Colon (tissue), 2 donors: ENCODE data around the gene SLC2A4.

Source experiments
- FAIRE-seq: peaks from 2 replicates; lab custom pipeline; 2012; peaks lifted over from hg19 to GRCh38; lab: Jason Lieb, UNC
- donor health status: control.
- donor health status: control.

The SLC2A4 gene

GRCh38 chr17:7279448-7279847 lies 2.1 kb upstream of the SLC2A4 start:
- FAIRE-seq, result no peak

DNA sequence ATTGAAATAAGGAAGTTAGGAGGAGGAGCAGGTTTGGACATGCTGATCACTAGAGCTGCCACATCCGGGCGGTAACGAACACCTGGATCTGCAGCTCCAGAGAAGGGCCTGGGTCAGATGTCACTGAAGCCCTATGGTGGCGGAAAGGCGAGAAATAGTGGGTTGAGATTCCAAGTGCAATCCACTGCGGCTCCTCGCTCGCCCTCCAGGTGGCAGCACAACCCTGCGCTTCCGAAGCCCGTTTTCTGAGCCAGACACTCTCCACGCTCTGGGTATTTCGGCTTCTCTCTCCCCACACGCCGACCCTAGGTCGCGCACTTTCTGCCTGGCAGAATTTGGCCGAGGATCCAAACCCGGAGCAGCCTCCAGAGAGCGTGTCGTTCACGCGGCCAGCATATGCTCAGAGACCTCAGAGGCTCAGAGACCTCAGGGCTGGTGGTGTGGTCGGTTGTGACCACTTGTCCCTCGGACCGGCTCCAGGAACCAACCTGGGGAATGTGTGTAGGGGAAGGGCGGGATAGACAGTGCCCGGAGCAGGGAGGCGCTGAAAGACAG lies 922 bp upstream of the SLC2A4 start:
- no peak for FAIRE-seq

GRCh38 chr17:7281953-7282751 lies 634 bp downstream of the SLC2A4 start:
- FAIRE-seq, result no peak

- no peak for FAIRE-seq
These were observed 1.3 kb downstream of the SLC2A4 start for GRCh38 chr17:7282752-7283321.

- FAIRE-seq, result no peak
These were observed 2.1 kb downstream of the SLC2A4 start for GRCh38 chr17:7283471-7284216.

- FAIRE-seq, result no peak
These were observed 3.4 kb downstream of the SLC2A4 start for GRCh38 chr17:7284911-7285310.

DNA sequence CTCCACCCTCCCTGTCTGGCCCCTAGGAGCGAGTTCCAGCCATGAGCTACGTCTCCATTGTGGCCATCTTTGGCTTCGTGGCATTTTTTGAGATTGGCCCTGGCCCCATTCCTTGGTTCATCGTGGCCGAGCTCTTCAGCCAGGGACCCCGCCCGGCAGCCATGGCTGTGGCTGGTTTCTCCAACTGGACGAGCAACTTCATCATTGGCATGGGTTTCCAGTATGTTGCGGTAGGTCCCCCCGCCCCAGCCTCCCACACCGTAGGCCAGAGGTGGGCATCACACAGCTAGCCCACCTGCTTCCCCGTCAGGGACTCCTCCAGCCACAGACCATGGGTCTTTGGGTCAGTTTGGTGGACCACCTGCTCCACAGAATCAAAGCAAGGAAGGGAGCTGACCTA lies 4.2 kb downstream of the SLC2A4 start:
- no peak for FAIRE-seq

GRCh38 chr17:7289256-7290032 lies 7.9 kb downstream of the SLC2A4 start:
- no peak for FAIRE-seq

DNA sequence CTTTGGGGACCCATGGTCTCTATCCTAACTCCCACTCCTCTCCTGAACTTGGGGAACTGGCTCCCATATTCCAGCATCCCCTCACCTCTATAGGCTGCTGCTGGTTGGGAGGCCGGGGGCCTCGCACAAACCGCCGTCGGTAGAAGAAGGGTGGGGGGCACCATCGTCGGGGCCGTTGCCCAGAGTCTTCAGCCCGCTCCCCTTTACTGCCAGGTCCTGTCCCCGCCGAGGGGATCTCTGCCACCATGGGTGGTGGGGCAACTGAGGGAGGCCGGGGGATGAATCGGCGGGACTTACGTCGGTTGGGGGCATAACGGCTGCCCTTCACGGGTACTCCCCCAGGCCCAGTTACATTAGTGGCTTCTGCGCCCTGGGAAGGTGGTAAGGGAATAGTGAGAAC lies 8.6 kb downstream of the SLC2A4 start:
- FAIRE-seq, result no peak

DNA sequence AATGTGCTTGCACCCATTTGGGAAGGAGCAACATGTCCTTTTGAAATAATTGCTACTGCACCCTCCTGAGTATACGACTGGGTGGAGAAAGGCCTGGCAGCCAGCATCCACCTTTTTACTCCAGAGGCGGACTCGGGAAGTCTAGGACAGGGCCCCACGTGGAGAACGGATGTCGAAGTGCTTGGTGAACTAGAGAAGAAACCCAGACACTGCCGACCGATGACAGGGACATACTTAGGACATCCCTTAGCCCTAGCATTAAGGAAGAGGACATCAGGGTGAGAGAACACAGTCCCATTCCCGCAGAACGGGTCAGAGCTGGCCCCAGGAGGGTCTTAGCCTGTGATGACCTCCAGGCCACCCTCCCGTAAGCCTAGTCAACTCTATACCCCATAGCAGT lies 9.2 kb downstream of the SLC2A4 start:
- FAIRE-seq, result no peak

DNA sequence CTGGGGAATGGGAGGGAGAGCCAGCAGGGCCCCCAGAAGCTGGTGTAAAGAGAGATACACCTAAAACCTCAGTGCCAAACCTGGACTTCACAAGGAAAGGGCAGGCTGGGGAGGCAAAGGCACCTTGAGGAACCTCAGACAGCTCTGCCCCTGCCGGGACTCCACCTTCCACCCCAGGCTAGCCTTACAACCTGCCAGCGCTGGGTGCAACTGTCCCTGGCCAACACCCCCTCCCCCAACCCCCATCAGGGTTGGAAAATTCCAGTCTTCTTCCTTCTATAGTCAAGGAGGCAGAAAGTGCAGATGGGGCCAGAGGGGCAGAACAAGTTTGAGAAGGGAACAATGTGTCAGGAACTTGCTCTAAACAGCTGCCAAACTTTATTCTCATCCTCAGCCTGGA lies 10.7 kb downstream of the SLC2A4 start:
- FAIRE-seq, result no peak

DNA sequence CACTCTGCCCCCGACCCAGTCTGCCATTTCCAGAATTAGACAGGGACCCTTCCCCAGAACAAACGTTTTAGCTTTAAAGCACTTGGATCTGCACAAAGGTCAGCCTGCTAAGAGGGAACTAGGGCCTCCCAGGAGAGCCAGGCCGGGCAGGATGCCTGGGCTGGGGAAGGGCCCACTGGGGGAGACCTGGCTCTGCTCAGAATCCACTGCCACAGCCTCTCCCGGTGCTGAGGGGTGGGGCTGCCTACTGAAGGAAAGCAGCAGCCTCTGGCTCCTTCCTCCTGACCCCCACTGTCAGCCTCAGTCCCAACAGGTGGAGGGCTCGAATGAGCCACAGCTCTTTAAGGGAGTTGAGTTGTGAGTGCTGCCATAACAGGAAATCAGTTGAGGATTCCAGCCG lies 11.2 kb downstream of the SLC2A4 start:
- FAIRE-seq, result no peak

DNA sequence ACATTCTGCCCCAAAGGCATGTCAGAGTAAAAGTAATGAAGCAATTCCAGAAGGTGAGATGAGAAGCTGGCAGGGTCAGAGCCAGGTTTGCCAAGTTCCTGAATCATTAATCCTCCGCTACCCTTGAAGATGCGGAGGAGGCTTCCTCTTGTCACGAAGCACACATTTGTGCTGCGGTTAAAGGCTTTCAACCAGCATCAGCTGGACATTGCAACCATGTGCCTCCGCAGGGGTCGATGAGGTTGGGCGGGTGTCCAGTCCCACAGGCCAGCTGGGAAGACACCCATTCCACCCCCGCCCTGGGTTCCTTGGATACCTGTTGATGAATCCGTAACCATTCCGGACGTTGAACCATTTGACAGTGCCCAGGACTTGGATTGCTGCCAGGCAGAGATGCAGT lies 11.6 kb downstream of the SLC2A4 start:
- no peak for FAIRE-seq

DNA sequence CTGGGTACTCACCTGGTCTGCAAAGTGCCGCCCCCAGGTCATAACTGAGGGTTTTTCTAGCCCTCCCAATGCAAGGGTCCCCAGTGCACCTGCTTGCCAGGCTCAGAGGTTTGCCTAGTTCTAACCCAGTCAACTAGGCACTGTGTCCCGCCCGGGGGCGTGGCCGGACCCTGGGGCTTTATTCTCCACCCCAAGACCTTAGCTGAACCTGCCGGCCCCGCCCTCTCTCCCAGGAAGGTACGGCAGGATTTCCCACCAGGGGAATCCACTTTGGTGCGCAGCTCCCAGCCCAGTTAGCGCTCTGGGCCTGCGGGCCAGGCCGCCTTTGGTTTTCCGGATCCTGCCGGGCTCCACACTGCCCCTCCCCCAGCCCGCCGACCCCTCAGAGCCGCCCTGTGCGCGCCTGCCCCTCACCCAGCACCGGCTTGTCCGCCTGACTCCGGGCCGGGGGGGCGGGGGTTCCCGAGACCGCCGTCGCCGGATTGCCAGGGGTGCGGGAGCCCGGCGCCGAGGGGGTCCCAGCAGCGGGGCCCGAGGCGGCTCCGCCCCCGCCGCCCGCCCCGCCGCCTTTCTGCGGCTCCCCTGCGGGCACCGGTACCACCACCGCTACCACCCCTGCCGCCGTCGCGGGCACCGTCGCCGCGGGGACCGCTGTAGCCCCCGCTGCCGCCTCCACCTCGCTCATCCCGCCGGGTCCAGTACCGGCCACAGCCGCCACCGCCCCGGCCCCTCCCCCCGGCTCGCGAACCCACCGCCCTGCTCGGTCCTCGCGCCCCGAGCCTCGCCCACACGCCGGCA lies 12.5 kb downstream of the SLC2A4 start:
- no peak for FAIRE-seq

DNA sequence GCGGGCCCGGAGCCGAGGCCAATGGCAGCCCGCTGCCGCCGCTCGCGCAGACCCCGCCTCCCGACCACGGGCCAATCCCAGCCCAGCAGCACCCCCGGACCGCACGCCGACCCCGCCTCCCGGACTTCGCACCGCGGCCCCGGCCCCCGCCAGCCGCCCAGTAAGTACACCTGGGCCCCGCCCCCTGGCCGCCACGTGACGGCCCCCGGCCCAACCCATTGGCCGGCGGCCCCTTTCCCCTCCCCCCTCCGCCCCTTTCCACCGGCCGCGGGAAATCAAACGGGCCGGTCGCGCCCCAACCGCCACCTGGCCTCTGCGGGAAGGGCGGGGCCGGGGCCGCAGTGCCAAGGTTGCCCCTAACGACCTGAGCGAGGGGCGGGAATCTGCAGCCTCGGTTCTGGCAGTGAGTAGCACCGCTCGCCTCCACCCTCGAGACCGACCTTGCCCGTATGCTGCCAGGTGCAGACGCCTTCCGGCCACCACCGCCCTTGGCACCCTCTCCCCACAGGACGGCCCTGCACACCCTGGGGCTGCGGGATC lies 13.2 kb downstream of the SLC2A4 start, which contains the start of gene YBX2:
TSS of gene YBX2 (minus strand) at position 26 of the 540 bp plus-strand sequence. CDS start 139 bp downstream, outside the sequence.
- no peak for FAIRE-seq

- FAIRE-seq, result no peak
These were observed 14.0 kb downstream of the SLC2A4 start for GRCh38 chr17:7295230-7296180.

- no peak for FAIRE-seq
These were observed 14.8 kb downstream of the SLC2A4 start for GRCh38 chr17:7296189-7296861.

DNA sequence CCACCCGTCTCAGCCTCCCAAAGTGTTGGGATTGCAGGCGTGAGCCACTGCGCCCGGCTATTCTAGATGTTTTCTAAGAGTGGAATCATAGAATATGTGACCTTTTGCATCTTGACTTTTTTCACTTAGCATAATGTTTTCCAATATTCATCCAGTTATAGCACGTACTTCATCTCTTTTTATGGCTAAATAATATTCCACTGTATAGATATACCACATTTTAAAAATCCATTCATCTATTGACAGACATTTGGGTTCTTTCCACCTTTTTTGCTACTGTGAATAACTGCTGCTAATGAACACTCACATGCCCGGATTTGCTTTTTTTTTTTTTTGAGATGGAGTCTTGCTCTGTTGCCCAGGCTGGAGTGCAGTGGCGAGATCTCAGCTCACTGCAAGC lies 22.7 kb downstream of the SLC2A4 start:
- FAIRE-seq, result no peak
